BE2C (cell line): ENCODE results near the gene GAB3.

Source experiments
- DNase-seq: peaks from one replicate; pipeline ENCODE4 v3.0.0-alpha.2; 2020
- H3K27me3 ChIP-seq: fragments of 250-450 bp; sonication (Bioruptor Pico); 2 replicates; pipeline ENCODE4 v1.5.1; 2020; ENCODE audit warnings: mild to moderate bottlenecking
- H3K36me3 ChIP-seq: fragments of 250-450 bp; sonication (Bioruptor Pico); 2 replicates; pipeline ENCODE4 v1.5.1; 2020; ENCODE audit warnings: mild to moderate bottlenecking
- H3K4me1 ChIP-seq: fragments of 250-450 bp; sonication (Bioruptor Pico); 2 replicates; pipeline ENCODE4 v1.5.1; 2020
- H3K4me3 ChIP-seq: 2 replicates; pipeline ENCODE4 v1.5.1; 2011; ENCODE audit warnings: low read depth, low read length
- H3K9me3 ChIP-seq: fragments of 250-450 bp; sonication (Bioruptor Pico); 2 replicates; pipeline ENCODE4 v1.5.1; 2020
- CTCF ChIP-seq: IDR thresholded peaks from 2 replicates; pipeline ENCODE4 v1.5.1; 2012; ENCODE audit warnings: mild to moderate bottlenecking, low read depth, low read length

Gene GAB3

GRCh38 chrX:154776753-154777152 is 25.9 kb upstream of the GAB3 start:
- TF ChIP-seq CTCF, result no peak
- DNase-seq, result no peak
- H3K36me3 ChIP-seq, result peaks cover 68% of the 10 kb centered on the region
- H3K9me3 ChIP-seq, result no peaks in the 10 kb centered on the region
- H3K4me1 ChIP-seq, result no peaks in the 10 kb centered on the region
- H3K27me3 ChIP-seq, result no peaks in the 10 kb centered on the region
- no peak overlapping the region for H3K4me3 ChIP-seq

GRCh38 chrX:154775419-154776349 is 24.8 kb upstream of the GAB3 start:
- DNase-seq, result peak; percentile 22
- Histone ChIP-seq H3K9me3 (no peaks in the 10 kb centered on the region), H3K4me1 (no peaks in the 10 kb centered on the region), H3K27me3 (no peaks in the 10 kb centered on the region), H3K4me3 (no peak overlapping the region), H3K36me3 (peaks cover 72% of the 10 kb centered on the region)
- no peak for TF ChIP-seq CTCF

GRCh38 chrX:154774622-154775021 is 23.7 kb upstream of the GAB3 start:
- no peaks in the 10 kb centered on the region for H3K9me3 ChIP-seq
- no peak for DNase-seq
- H3K4me3 ChIP-seq, result no peak overlapping the region
- no peaks in the 10 kb centered on the region for H3K27me3 ChIP-seq
- peaks cover 81% of the 10 kb centered on the region for H3K36me3 ChIP-seq
- TF ChIP-seq CTCF, result no peak
- H3K4me1 ChIP-seq, result no peaks in the 10 kb centered on the region

- Histone ChIP-seq H3K4me1 (peaks cover 6% of the 10 kb centered on the region; the same call in 1 of the 2 replicates), H3K9me3 (no peaks in the 10 kb centered on the region), H3K4me3 (peak within 1 kb of the TSS; percentile 76), H3K36me3 (peaks cover 40% of the 10 kb centered on the region), H3K27me3 (no peaks in the 10 kb centered on the region)
- no peak for TF ChIP-seq CTCF
- DNase-seq, result peak; percentile 97
Measured at GRCh38 chrX:154762537-154763296, 11.8 kb upstream of the GAB3 start, which contains the start of gene DKC1. TSS of gene DKC1 (plus strand) at chrX:154762864. CDS start at chrX:154762966, 102 bp downstream.

- Histone ChIP-seq H3K36me3 (peaks cover 34% of the 10 kb centered on the region), H3K4me3 (peak overlapping the region; percentile 76), H3K27me3 (no peaks in the 10 kb centered on the region), H3K4me1 (peaks cover 6% of the 10 kb centered on the region; the same call in 1 of the 2 replicates), H3K9me3 (no peaks in the 10 kb centered on the region)
- TF ChIP-seq CTCF, result no peak
- DNase-seq, result peak; percentile 58
Measured at GRCh38 chrX:154761977-154762536, 11.2 kb upstream of the GAB3 start.
